NOMO-1 (cell line): ENCODE results near the gene MGAM2.

Source experiments
- DNase-seq, 2 experiments: peaks; one replicate each; lab custom pipeline; 2025; ENCODE audit not compliant: unreplicated experiment in 2 of 2; lab: John Stamatoyannopoulos, UW

The MGAM2 gene

GRCh38 chr7:142257958-142258357, 146.4 kb downstream of the MGAM2 start, which contains the start of gene PRSS58:
TSS of gene PRSS58 (minus strand) at chr7:142258058. CDS start at chr7:142257707, 351 bp downstream.
- no peak for DNase-seq

- no peak for DNase-seq
Observed at GRCh38 chr7:142263598-142264380, 152.3 kb downstream of the MGAM2 start.
